BJ (cell line): ENCODE measurements around the gene KCNQ5. TPM values are rescaled to one million over a fixed set of nuclear protein-coding genes. Genes with fewer than 3 reads are reported as not detected.
A peak's percentile ranks its signal among the peaks of the same experiment; 100 is the strongest.

Experiments
- CTCF ChIA-PET: fragments of 350-600 bp; formaldehyde crosslinking; extraction: SDS; loops from one replicate; lab custom pipeline; 2021; ENCODE audit warnings: antibody characterized with exemption, inconsistent platforms; lab: Yijun Ruan, JAX
- POLR2A ChIA-PET: fragments of 300-600 bp; sonication (Branson Sonifier 250); formaldehyde crosslinking; extraction: SDS; loops from one replicate; lab custom pipeline; 2021; ENCODE audit warnings: antibody characterized with exemption; lab: Charles Lee
- DNase-seq: peaks from one replicate; pipeline ENCODE4 v3.0.0-alpha.2; 2011; ENCODE audit warnings: low read depth
- H3K27me3 ChIP-seq: 2 replicates; pipeline ENCODE4 v1.6.0; 2011; ENCODE audit warnings: low read length; ENCODE audit not compliant: control insufficient read depth, insufficient read depth
- H3K36me3 ChIP-seq: 2 replicates; pipeline ENCODE4 v1.5.1; 2011; ENCODE audit warnings: low read length; ENCODE audit not compliant: control insufficient read depth, insufficient read depth
- H3K4me3 ChIP-seq: 2 replicates; pipeline ENCODE4 v1.5.1; 2011; ENCODE audit warnings: low read depth, mild to moderate bottlenecking, control low read depth, low read length
- polyA plus RNA-seq: library from polyadenylated mRNA; depleted of rRNA; stranded (reverse); fragments of >200 nt; gene quantifications from 2 replicates; pipeline ENCODE4 v1.2.3, GENCODE V29; 2011
- TF ChIP-seq, protein P1 (sequence below): IDR thresholded peaks from 2 replicates; pipeline ENCODE4 v1.5.1; 2011; ENCODE audit warnings: low read depth, mild to moderate bottlenecking, control low read depth, inconsistent platforms, low read length, moderate library complexity; ENCODE audit not compliant: insufficient read depth

Gene KCNQ5
- polyA plus RNA-seq, 1 experiment = 1.4 TPM

DNA sequence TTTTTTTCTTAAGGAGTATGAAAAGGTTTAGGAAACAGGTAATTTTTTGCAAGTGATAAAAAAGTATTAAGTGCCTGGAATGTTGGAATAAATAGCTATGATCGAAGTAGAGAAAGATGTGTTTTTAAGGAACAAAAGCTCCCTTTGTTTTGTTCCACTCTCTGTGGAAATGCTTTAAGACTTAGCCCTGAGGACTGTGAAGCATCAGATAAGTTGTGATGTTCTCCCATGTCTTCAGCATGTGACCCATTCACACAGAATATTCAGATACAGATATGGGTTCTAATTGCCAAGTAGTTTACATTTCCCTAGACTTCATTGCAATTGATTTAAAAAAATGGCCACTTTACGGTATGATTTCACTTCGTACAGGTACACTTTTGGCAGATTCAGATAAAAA is 80.6 kb downstream of the KCNQ5 start:
- H3K36me3 ChIP-seq = no peaks in the 10 kb centered on the region
- ChIA-PET CTCF (no interaction called here), POLR2A (no interaction called here)
- no peak overlapping the region for H3K4me3 ChIP-seq
- TF ChIP-seq, protein P1, sequence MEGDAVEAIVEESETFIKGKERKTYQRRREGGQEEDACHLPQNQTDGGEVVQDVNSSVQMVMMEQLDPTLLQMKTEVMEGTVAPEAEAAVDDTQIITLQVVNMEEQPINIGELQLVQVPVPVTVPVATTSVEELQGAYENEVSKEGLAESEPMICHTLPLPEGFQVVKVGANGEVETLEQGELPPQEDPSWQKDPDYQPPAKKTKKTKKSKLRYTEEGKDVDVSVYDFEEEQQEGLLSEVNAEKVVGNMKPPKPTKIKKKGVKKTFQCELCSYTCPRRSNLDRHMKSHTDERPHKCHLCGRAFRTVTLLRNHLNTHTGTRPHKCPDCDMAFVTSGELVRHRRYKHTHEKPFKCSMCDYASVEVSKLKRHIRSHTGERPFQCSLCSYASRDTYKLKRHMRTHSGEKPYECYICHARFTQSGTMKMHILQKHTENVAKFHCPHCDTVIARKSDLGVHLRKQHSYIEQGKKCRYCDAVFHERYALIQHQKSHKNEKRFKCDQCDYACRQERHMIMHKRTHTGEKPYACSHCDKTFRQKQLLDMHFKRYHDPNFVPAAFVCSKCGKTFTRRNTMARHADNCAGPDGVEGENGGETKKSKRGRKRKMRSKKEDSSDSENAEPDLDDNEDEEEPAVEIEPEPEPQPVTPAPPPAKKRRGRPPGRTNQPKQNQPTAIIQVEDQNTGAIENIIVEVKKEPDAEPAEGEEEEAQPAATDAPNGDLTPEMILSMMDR = no peak
- H3K27me3 ChIP-seq = no peaks in the 10 kb centered on the region
- DNase-seq = no peak

DNA sequence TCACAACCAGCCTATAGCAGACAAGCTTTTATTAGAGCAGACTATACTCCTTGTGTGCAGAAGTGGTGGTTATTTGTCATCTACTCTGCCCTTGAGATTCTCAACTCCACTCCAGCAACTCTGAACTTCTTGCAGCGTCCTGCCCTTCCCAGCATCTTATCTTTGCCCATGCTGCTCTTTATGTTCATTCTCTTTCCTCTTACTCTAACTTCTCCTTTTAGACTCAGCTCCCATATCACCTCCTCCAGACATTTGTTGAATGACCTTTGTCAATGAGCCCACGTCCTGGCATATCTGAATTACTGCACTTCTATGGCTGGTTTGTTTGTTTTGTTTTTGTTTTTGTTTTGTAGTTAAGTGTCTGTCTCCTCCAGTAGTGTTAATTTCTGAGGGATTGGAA is 81.2 kb downstream of the KCNQ5 start:
- TF ChIP-seq, protein P1 = no peak
- POLR2A ChIA-PET = no interaction called here
- DNase-seq = no peak
- H3K4me3 ChIP-seq = no peak overlapping the region
- CTCF ChIA-PET = interaction anchor here (0.6 kb wide), 1 partner anchor 352 kb away, joined by 4 read pairs; no protein-coding TSS in a partner anchor
- no peaks in the 10 kb centered on the region for H3K36me3 ChIP-seq
- H3K27me3 ChIP-seq = no peaks in the 10 kb centered on the region

GRCh38 chr6:72704979-72705378 is 83.1 kb downstream of the KCNQ5 start:
- TF ChIP-seq, protein P1 = 0 out of 2 replicates have a peak, but pooled peaks have one; percentile 4
- no peaks in the 10 kb centered on the region for H3K27me3 ChIP-seq
- POLR2A ChIA-PET = no interaction called here
- CTCF ChIA-PET = no interaction called here
- no peaks in the 10 kb centered on the region for H3K36me3 ChIP-seq
- DNase-seq = no peak
- no peak overlapping the region for H3K4me3 ChIP-seq

DNA sequence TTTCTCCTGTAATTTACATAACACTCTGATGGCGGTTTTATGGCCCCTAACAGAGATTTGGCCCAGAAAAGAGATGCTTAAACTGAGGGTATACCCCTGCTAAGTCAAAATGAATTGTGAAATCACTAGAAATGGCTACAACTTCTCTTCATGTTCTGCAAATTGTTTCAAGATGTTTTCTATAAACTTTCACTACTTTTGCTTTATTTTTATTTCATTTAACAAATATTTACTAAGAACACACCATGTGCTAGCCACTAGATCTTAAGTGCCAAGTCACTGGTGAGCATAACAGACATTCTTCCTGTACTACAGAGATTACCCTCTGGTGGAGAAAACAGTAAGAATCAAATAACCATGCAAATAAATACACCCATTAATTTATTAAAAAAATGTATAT is 87.6 kb downstream of the KCNQ5 start:
- DNase-seq = peak; percentile 39
- ChIA-PET POLR2A (no interaction called here), CTCF (no interaction called here)
- H3K4me3 ChIP-seq = no peak overlapping the region
- no peaks in the 10 kb centered on the region for H3K36me3 ChIP-seq
- H3K27me3 ChIP-seq = no peaks in the 10 kb centered on the region
- TF ChIP-seq, protein P1 = peak; percentile 20; the same call in 1 of the 2 replicates

DNA sequence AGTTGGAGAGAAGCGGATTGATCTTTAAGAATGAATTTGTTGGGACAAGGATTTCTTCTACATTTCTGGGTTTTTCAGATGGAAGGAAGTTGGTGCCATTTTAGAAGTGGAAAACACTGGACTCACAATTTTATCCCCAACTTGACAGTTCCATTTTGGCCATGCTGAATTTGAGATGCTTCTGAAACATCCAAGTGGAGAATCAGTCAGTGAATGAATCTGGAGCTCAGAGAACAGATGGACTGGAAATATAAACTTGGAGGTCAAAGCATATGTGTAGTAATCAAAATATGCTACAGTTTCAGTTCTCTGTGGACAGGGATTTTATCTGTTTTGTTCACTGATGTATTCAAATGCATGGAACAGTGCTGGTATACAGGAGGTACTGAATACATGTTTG is 89.9 kb downstream of the KCNQ5 start:
- Histone ChIP-seq H3K36me3 (no peaks in the 10 kb centered on the region), H3K27me3 (no peaks in the 10 kb centered on the region), H3K4me3 (no peak overlapping the region)
- CTCF ChIA-PET = no interaction called here
- POLR2A ChIA-PET = no interaction called here
- TF ChIP-seq, protein P1 = no peak
- DNase-seq = no peak
